ENCODE data around the gene NUBPL. TPM values are rescaled to one million over a fixed set of nuclear protein-coding genes. Genes with fewer than 3 reads are reported as not detected.
"Not testable (repeated sequence)": the region's sequence is repeated elsewhere in the genome, so short reads cannot be mapped to it uniquely, and the experiment has no call there.

NUBPL gene
- total RNA-seq, 1 donor from 2014 or later = 15.1 TPM

GRCh38 chr14:31856003-31856402 is 294.8 kb downstream of the NUBPL start:
- not testable (repeated sequence) for DNase-seq (ENCODE audit: low spot score in 2 of 2); FAIRE-seq

GRCh38 chr14:31858868-31859267 is 297.7 kb downstream of the NUBPL start:
- no peak for DNase-seq (ENCODE audit: low spot score in 2 of 2)
- no peak for FAIRE-seq

GRCh38 chr14:31864937-31865855 is 304.0 kb downstream of the NUBPL start:
- DNase-seq (ENCODE audit: low spot score in 2 of 2) = no peak
- FAIRE-seq = no peak

GRCh38 chr14:31867570-31867969 is 306.4 kb downstream of the NUBPL start:
- DNase-seq (ENCODE audit: low spot score in 2 of 2) (no peak), FAIRE-seq (no peak)

GRCh38 chr14:31868096-31868495 is 306.9 kb downstream of the NUBPL start:
- not testable (repeated sequence) for DNase-seq (ENCODE audit: low spot score in 2 of 2); FAIRE-seq

- FAIRE-seq = no peak
- no peak for DNase-seq (ENCODE audit: low spot score in 2 of 2)
Observed at GRCh38 chr14:31876741-31877140, 315.5 kb downstream of the NUBPL start.

- DNase-seq (ENCODE audit: low spot score in 2 of 2) (no peak), FAIRE-seq (no peak)
Observed at GRCh38 chr14:31877255-31877798, 316.1 kb downstream of the NUBPL start.

GRCh38 chr14:31879661-31880348 is 318.6 kb downstream of the NUBPL start:
- DNase-seq (ENCODE audit: low spot score in 2 of 2) (no peak), FAIRE-seq (no peak)

- DNase-seq (ENCODE audit: low spot score in 2 of 2) = no peak
- FAIRE-seq = no peak
Observed at GRCh38 chr14:31880935-31881334, 319.7 kb downstream of the NUBPL start.

- FAIRE-seq (no peak), DNase-seq (ENCODE audit: low spot score in 2 of 2) (no peak)
Observed at GRCh38 chr14:31881531-31882310, 320.5 kb downstream of the NUBPL start.

- no peak for DNase-seq (ENCODE audit: low spot score in 2 of 2)
- FAIRE-seq = no peak
Observed at GRCh38 chr14:31884238-31884637, 323.0 kb downstream of the NUBPL start.

GRCh38 chr14:31884776-31885379 is 323.7 kb downstream of the NUBPL start:
- DNase-seq (ENCODE audit: low spot score in 2 of 2) (no peak), FAIRE-seq (no peak)

- DNase-seq (ENCODE audit: low spot score in 2 of 2) = no peak
- no peak for FAIRE-seq
Observed at GRCh38 chr14:31886156-31886835, 325.1 kb downstream of the NUBPL start.

GRCh38 chr14:31887929-31888580 is 326.9 kb downstream of the NUBPL start:
- no peak for DNase-seq (ENCODE audit: low spot score in 2 of 2)
- no peak for FAIRE-seq

GRCh38 chr14:31889297-31889696 is 328.1 kb downstream of the NUBPL start:
- FAIRE-seq (no peak), DNase-seq (ENCODE audit: low spot score in 2 of 2) (no peak)

- not testable (repeated sequence) for FAIRE-seq; DNase-seq (ENCODE audit: low spot score in 2 of 2)
Observed at GRCh38 chr14:31890202-31890601, 329.0 kb downstream of the NUBPL start.

GRCh38 chr14:31893221-31893757 is 332.1 kb downstream of the NUBPL start:
- FAIRE-seq (no peak), DNase-seq (ENCODE audit: low spot score in 2 of 2) (no peak)

GRCh38 chr14:31894351-31894750 is 333.1 kb downstream of the NUBPL start:
- FAIRE-seq (no peak), DNase-seq (ENCODE audit: low spot score in 2 of 2) (no peak)

GRCh38 chr14:31895206-31895605 is 334.0 kb downstream of the NUBPL start:
- DNase-seq (ENCODE audit: low spot score in 2 of 2) (no peak), FAIRE-seq (no peak)
